ENCODE measurements around the gene CHN1.

DNA sequence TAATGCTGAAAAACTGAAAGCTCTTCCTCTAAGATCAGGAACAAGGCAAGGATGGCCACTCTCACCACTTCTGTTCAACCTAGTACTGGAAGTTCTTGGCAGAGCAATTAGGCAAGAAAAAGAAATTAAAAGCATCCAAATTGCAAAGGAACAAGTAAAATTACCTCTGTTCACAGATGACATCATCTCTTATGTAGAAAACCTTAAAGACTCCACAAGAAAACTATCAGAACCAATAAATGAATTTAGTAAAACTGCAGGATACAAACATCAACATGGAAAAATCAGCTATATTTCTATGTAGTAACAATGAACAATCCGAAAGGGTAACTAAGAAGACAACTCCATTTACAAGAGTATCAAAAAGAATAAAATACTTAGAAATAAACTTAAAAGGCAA lies 112.2 kb downstream of the CHN1 start:
- TF ChIP-seq, protein P1, sequence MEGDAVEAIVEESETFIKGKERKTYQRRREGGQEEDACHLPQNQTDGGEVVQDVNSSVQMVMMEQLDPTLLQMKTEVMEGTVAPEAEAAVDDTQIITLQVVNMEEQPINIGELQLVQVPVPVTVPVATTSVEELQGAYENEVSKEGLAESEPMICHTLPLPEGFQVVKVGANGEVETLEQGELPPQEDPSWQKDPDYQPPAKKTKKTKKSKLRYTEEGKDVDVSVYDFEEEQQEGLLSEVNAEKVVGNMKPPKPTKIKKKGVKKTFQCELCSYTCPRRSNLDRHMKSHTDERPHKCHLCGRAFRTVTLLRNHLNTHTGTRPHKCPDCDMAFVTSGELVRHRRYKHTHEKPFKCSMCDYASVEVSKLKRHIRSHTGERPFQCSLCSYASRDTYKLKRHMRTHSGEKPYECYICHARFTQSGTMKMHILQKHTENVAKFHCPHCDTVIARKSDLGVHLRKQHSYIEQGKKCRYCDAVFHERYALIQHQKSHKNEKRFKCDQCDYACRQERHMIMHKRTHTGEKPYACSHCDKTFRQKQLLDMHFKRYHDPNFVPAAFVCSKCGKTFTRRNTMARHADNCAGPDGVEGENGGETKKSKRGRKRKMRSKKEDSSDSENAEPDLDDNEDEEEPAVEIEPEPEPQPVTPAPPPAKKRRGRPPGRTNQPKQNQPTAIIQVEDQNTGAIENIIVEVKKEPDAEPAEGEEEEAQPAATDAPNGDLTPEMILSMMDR (IDR thresholded peaks at IDR 0.05) = no peak
- no peak for TF ChIP-seq POLR2A (IDR thresholded peaks at IDR 0.05)
